ENCODE data around the gene RPL41.

The RPL41 gene

GRCh38 chr12:56127888-56128669 lies 11.6 kb downstream of the RPL41 start, which contains the start of gene ESYT1:
TSS of gene ESYT1 (plus strand) at chr12:56128267. CDS start at chr12:56128320, 53 bp downstream.
- DNase-seq: peak; percentile 98

DNA sequence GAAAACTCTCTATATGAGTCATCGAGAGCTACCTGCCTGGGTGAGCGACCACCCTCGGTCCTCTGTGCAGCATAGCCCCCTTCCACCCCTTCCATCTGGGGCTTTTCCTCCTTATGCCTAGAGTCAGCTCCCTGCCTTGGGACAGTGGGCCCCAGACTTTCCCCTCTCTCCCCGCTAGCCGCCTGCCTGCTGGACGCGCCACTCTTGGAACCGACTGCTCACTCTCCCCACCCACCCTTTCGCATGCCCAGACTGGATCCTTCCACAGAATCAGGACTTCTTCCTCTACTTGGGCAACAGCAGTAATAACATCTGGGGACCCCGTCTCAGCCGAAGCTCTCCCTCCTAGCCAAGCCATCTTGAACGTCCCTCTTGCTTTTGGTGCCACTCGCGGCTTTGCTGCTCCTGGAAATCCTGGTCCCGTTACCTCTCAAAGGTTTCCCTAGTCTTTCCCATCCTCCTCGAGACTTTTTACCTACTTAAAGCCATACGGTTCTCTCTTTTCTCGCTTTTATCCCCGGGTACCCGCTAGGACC lies 12.3 kb downstream of the RPL41 start:
- no peak for DNase-seq

DNA sequence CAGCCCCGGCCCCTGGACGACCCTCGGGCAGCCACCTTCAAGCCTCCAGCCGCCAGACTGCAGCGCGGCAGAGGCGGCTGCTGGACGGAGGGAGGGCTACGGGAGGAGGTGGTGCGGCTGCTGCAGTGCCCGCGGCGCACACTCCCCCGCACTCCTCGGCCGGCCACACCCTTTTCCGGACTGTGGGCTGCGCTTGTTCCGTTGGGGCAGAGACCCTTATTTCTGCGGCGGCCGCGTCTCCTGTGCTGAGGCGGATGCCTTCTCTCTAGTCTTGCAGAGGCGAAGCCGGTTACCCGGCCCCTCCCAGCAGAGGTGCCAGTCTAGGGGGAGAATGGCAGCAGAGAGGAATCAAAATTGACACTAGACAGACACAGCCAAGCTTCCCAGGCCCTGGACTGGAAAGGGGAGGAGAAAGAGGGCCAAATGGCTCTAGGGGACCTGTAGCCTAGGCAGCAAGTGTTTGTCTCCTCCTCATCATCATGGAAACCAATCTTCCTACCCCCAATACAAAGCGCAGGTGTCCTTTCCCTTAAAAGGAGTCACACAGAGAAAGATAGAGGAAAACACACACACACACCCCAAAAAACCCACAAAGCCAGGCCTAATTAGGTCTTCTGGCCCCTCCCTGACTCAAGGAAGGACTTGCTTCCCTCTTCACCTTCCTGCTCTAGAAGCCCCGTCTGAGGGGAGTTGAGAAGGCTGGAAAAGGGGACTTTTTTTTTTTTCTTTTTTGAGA lies 12.9 kb downstream of the RPL41 start:
- peak; percentile 83 for DNase-seq

DNA sequence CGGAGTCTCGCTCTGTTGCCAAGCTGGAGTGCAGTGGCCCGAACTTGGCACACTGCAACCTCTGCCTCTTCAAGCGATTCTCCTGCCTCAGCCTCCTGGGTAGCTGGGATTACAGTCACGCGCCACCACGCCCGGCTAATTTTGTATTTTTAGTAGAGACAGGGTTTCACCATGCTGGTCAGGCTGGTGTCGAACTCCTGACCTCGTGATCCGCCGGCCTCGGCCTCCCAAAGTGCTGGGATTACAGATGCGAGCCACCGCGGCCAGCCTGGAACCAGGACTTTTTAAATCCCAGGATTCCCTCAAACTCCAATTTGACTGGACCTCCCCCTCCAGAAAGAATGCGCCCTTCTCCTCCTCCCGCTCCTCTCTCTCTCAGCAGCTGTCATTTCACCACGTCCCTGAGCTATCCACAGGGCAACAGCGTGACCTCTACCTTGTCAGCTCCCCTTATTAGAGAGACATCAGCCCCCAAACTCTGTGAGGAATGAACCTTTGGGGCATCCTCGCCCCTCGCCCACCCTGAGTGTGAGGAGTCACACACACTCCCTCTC lies 13.6 kb downstream of the RPL41 start:
- no peak for DNase-seq

DNA sequence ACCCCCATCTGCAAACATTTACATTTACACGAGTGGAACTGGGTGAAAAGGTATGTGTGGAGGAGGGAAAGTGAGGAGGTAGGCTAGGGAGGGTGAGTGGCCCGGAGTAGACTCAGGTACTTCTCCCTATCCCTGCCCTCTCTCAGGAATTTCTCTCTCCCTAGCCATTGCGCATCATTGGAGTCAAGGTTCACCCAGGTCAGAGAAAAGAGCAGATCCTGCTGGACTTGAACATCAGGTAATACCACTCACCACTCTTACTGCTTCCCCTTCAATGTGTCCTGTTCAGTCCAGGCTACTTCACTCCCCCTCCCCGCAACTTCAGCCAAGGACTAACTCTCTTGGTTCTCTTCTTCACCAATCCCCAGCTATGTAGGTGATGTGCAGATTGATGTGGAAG lies 14.4 kb downstream of the RPL41 start:
- DNase-seq: no peak

GRCh38 chr12:56134897-56135296 lies 18.5 kb downstream of the RPL41 start:
- DNase-seq: no peak

GRCh38 chr12:56137853-56138571 lies 21.6 kb downstream of the RPL41 start:
- DNase-seq: no peak

- no peak for DNase-seq
Measured at GRCh38 chr12:56141946-56142784, 25.7 kb downstream of the RPL41 start.

GRCh38 chr12:56143217-56143616 lies 26.8 kb downstream of the RPL41 start:
- DNase-seq: peak; percentile 56

DNA sequence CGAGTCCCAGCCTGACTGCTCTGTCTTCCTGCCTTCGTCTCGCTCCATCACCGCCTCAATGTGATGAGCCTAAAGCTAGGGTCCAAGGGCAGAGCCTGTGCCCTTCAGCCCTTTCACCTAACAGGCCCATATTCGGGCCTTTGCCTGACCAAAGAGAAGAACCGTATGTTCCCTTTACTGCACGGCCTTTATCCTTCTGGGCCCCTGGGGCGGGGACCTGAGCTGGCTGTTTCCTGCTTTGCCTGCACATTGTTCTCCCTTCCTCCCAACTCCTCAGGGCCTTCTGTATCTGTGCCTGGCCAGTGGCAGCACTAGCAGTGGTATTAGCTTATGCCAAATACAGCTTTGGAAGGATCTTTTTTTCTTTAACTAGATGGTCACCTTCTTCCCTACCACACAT lies 27.4 kb downstream of the RPL41 start:
- no peak for DNase-seq

GRCh38 chr12:56145217-56145616 lies 28.8 kb downstream of the RPL41 start:
- no peak for DNase-seq

DNA sequence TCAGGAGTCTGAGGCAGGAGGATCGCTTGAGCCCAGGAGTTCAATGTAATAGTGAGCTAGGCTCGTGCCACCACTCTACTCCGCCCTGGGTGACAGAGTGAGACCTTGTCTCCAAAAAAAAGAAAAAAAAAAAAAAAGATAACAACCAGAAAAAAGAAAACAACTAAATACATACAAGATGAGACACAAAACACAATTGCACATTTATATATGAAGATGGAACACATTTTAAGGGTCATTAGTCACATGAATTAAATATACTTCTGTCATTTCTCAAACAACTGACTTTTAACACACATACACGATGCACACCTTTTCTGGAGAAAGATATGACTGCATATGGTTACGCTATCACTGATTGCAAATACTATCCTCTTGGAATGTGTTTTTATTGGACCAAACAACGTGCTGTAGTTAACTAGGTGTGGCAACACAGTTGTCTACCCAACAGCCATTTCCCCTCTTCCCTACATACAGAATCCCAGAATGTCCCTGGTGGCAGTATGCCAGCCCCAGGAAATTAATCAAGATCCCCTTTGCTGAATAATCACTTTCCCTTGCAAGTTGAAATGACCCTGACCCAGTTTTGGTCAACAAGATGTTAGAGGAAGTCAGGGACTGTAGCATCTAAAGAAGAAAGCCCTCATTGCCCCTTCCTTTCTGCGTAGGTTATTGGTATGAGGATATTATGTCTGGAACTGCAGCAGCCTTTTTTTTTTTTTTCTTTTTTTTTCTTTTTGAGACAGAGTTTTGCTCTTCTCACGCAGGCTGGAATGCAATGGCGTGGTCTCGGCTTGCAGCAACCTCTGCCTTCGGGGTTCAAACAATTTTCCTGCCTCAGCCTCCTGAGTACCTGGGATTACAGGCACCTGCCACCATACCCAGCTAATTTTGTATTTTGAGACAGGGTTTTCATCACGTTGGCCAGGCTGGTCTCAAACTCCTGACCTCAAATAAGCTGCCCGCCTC lies 30.3 kb downstream of the RPL41 start:
- DNase-seq: no peak

DNA sequence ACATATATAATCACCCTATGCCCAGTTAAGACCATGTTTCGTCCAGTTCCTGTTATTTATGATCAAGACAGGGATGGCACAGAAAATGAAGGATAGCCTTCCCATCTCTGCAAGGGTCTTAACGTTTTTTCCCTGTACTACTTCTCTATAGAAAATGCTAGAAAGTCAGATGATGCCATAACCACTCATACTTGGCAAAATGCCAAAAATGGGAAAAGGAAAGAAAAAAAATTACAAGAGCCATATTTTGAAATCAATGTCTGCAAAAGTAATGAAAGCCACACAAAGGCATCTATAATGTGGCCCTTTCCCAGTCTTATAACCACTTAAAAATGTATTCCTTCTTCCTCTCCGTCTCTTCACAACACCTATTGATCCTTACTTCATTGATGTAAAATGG lies 34.1 kb downstream of the RPL41 start:
- DNase-seq: no peak

GRCh38 chr12:56151672-56152131 lies 35.3 kb downstream of the RPL41 start:
- peak; percentile 77 for DNase-seq

DNA sequence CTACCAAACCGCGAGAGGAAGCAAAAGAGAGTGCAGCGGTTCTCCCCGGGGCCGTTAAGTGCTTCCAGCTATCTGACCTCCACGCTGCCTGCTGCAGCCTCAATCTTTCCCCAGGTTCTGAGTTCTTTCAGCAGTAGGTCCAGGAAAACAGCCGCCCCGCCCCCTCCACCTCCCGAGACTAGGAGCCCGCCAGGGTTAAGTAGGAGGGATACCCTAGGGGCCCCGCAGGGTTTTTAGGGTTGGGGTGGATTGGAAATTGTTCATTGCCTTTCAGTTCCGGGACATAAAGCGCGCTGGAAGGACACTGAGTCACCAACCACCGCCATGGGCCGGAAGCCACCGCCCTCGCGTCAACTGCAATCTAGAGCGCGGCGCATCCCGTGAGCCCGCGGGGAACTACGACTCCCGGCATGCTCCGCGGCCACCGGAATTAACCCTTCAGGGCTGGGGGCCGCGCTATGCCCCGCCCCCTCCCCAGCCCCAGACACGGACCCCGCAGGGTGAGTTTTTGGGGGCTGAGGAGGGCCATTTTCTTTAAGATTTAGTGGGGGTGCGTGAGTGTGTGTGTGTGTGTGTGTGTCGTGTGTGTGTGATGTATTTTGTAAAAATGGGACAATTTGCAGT lies 35.8 kb downstream of the RPL41 start, which contains the start of gene MYL6B:
MYL6B (plus strand) TSS at position 456 of the 624 bp plus-strand sequence. CDS start 1,332 bp downstream, outside the sequence.
- DNase-seq: peak; percentile 96

DNA sequence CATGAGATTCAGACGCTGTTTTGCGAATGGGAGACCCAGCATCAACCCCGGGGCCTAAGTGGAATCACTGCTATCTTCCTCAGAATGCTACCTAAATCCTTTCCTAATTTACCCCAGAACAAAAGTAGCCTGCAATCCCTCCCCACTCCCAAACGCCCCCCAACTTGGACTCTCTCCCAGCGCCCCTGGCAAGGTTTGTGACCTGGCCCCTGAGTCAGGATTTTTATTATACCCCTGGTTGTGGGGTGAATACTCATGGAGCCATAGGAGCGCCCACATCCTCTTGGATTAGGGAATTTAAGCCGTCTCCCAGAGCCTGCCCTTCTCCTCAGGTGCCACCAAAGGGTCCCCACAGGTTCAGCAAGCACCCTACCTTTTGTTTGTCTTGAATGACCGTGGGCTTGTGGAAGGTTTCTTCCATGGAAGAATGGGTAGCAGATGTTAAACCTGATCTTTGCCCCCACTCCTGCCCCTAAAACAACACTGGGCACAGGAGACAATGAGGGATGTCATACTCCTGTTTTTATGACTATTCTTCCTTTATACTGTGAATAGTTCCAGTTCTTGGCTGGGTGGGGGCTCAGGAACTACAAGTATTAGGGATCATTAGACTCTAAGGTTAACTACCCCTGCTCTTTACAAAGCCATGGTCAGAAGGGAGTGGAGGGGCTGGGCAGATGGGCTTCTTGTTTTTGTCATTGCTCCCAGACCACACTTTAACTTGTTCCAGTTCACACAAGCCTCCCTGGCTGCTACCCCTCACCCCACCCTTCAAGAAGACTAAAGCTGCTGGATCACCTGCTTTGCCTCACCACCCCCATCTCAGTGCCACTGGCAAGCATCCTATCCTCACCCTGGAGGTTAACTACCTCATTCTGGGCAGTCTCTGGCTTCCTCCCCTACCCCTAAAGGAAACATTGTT lies 36.6 kb downstream of the RPL41 start:
- no peak for DNase-seq

DNA sequence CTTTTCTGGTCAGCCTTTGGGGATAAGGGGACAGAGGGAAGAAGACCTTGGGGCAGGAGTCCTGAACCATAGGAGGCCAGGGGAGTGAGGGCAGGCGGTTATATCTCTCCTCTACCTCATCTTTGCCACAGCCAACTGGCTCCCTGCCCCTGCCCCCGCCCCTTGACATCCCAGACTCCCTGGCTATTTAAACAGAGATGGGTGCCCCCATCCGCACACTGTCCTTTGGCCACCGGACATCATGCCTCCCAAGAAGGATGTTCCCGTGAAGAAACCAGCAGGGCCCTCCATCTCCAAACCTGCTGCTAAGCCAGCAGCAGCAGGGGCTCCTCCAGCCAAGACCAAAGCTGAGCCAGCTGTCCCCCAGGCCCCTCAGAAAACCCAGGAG lies 37.2 kb downstream of the RPL41 start:
- no peak for DNase-seq

GRCh38 chr12:56154246-56154771 lies 37.9 kb downstream of the RPL41 start:
- no peak for DNase-seq

DNA sequence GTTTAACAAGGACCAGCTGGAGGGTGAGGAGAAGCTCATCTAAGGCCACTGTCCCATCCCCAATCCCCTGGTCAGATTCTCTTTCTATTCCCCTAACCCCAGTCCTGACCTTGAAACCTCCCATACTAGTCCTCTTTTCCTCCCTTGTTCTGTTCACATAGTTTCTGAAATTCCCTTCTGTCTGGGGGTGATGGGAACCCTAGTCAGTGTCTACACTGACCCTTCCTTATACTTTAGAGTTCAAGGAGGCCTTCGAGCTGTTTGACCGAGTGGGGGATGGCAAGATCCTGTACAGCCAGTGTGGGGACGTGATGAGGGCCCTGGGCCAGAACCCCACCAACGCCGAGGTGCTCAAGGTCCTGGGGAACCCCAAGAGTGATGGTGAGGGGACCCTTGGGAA lies 38.4 kb downstream of the RPL41 start:
- no peak for DNase-seq

Data from CD4-positive, alpha-beta T cell treated with Interleukin-17A for 4 hours (primary cell).